ENCODE results near the gene CST7. TPM values are rescaled to one million over a fixed set of nuclear protein-coding genes. Genes with fewer than 3 reads are reported as not detected.

The CST7 gene
- total RNA-seq, 1 experiment from 2014 or later = not detected

GRCh38 chr20:24962182-24962492 lies 13.1 kb downstream of the CST7 start:
- WGBS (ENCODE audit: extremely low coverage, insufficient read length, low lambda C conversion rate) = no CpG with 5 or more reads among the region's 2 CpGs
- no peak overlapping the region for H2BK12ac ChIP-seq (ENCODE audit: insufficient read length, low read depth, low read length)
- H3K9ac ChIP-seq (ENCODE audit: extremely low read depth, insufficient read length, low read length) = no peak overlapping the region
- no peak overlapping the region for H4K8ac ChIP-seq (replicated peaks; ENCODE audit: insufficient read length, low read depth, low read length)
- no peaks in the 10 kb centered on the region; a peak in 1 of 5 replicates for H3K9me3 Mint-ChIP-seq
- H3K27ac Mint-ChIP-seq = no peak overlapping the region
- H4K5ac ChIP-seq (ENCODE audit: insufficient read length, low read depth, low read length) = no peak overlapping the region
- H2AFZ ChIP-seq (ENCODE audit: low read length) = no peak overlapping the region
- H3K9me3 ChIP-seq (ENCODE audit: control insufficient read depth, low read depth, low read length) = no peaks in the 10 kb centered on the region
- H3K79me2 ChIP-seq (ENCODE audit: insufficient read depth, low read length) = no peaks in the 10 kb centered on the region
- H3K4ac ChIP-seq (ENCODE audit: low read depth, low read length) = no peak overlapping the region
- no peak overlapping the region for H2BK15ac ChIP-seq (ENCODE audit: low read depth, low read length)
- no peak for DNase-seq
- H3K14ac ChIP-seq (ENCODE audit: insufficient read depth, low read length) = no peak overlapping the region
- no peak overlapping the region for H3K27ac ChIP-seq (ENCODE audit: insufficient read length, low read depth, low read length)
- H3K4me1 Mint-ChIP-seq = no peaks in the 10 kb centered on the region
- no peak overlapping the region for H3K23ac ChIP-seq (ENCODE audit: insufficient read length, low read depth, low read length)
- no peaks in the 10 kb centered on the region for H3K27me3 Mint-ChIP-seq (ENCODE audit: low read depth)
- H3K4me1 ChIP-seq (ENCODE audit: insufficient read depth, low read length) = no peaks in the 10 kb centered on the region
- no peak overlapping the region for H3K56ac ChIP-seq (ENCODE audit: insufficient read length, low read depth, low read length)
- no peak for TF ChIP-seq CTCF (conservative IDR thresholded peaks at IDR 0.05)
- no peak overlapping the region for H4K91ac ChIP-seq (ENCODE audit: insufficient read length, low read depth, low read length)
- H2BK120ac ChIP-seq (ENCODE audit: low read depth, low read length, poor library complexity, severe bottlenecking) = no peak overlapping the region
- H2BK20ac ChIP-seq (ENCODE audit: low read depth, low read length, poor library complexity, severe bottlenecking) = no peak overlapping the region
- H3K4me2 ChIP-seq (ENCODE audit: insufficient read depth, insufficient read length, low read length) = no peak overlapping the region
- H2BK5ac ChIP-seq (ENCODE audit: insufficient read length, low read length) = no peak overlapping the region
- H3T11ph ChIP-seq (ENCODE audit: low read length) = no peak overlapping the region
- H3K36me3 Mint-ChIP-seq (ENCODE audit: insufficient read depth in 1 of 3, low read depth in 3 of 3) = peaks cover 19 to 57% (median 28%) of the 10 kb centered on the region in 3 experiments; a peak in 6 of 7 replicates
- no peak overlapping the region for H3K4me3 Mint-ChIP-seq
- H4K20me1 ChIP-seq (ENCODE audit: control insufficient read depth, insufficient read depth, insufficient read length) = no peaks in the 10 kb centered on the region
- H2AK5ac ChIP-seq (ENCODE audit: insufficient read length, low read length) = no peak overlapping the region
- H3K18ac ChIP-seq (ENCODE audit: insufficient read length, low read depth, low read length) = no peak overlapping the region
- no peaks in the 10 kb centered on the region for H3K23me2 ChIP-seq (ENCODE audit: insufficient read length, low read depth, low read length, poor library complexity, severe bottlenecking)
- no peaks in the 10 kb centered on the region for H3K27me3 ChIP-seq (ENCODE audit: insufficient read depth, low read length)
- no peaks in the 10 kb centered on the region for H3K79me1 ChIP-seq (ENCODE audit: insufficient read depth, low read depth, low read length, poor library complexity, severe bottlenecking)
